ENCODE data around the gene SBK1.
"Not testable (repeated sequence)": the region's sequence is repeated elsewhere in the genome, so short reads cannot be mapped to it uniquely, and the experiment has no call there.

The SBK1 gene

DNA sequence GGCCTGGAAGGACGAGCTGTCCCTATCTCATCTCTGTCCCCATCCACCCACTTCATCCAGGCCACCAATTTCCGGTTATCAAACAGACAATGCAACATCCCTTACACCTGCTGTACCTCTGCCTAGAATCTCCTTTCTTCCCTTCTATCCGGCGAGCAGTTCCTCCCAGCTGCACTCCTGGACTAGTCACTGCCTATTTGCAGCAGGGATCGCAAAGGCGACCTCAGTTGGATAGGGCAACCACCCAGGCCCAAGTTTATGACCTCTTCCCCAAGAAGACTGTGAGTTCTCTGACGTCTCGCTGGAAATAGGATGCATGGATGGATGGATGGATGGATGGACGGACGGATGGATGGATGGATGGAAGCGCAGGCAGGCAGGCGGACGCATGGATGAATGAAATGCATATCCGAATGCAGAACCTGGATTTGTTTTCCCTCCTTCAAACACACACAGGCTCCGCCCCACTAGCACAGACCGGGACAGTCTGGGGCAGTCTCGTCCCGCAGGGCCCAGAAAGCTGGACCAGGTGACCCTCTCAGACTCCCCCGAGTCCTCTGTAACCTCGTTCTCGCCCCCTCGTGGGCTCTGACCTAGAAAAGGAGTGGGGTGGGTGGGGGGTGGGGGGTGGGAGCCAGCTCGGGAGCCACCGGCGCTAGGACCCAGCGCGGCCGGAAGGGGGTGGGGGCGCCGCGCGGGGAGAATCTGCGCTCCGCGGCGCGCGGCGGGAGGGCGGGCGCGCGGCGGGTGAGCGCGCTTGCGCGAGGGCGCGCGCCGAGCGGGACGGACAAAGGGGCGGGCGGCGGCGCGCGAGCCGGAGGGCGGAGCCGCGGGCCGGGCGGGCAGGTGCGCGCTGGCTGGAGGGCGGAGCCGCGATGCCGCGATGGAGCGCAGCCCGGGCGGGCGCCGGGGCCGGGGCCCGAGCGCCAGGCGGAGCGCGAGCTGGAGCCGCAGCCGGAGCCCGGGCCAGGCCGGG, at the start of gene SBK1:
Gene SBK1 (plus strand): TSS at position 875 of the 976 bp plus-strand sequence. CDS start 24,867 bp downstream, outside the sequence.
- H3K27ac ChIP-seq = peak within 1 kb of the TSS; percentile 80
- TF ChIP-seq ZFX (IDR thresholded peaks at IDR 0.05; ENCODE audit: borderline replicate concordance) = no peak
- TF ChIP-seq, protein P1, sequence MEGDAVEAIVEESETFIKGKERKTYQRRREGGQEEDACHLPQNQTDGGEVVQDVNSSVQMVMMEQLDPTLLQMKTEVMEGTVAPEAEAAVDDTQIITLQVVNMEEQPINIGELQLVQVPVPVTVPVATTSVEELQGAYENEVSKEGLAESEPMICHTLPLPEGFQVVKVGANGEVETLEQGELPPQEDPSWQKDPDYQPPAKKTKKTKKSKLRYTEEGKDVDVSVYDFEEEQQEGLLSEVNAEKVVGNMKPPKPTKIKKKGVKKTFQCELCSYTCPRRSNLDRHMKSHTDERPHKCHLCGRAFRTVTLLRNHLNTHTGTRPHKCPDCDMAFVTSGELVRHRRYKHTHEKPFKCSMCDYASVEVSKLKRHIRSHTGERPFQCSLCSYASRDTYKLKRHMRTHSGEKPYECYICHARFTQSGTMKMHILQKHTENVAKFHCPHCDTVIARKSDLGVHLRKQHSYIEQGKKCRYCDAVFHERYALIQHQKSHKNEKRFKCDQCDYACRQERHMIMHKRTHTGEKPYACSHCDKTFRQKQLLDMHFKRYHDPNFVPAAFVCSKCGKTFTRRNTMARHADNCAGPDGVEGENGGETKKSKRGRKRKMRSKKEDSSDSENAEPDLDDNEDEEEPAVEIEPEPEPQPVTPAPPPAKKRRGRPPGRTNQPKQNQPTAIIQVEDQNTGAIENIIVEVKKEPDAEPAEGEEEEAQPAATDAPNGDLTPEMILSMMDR (IDR thresholded peaks at IDR 0.05) = no peak

DNA sequence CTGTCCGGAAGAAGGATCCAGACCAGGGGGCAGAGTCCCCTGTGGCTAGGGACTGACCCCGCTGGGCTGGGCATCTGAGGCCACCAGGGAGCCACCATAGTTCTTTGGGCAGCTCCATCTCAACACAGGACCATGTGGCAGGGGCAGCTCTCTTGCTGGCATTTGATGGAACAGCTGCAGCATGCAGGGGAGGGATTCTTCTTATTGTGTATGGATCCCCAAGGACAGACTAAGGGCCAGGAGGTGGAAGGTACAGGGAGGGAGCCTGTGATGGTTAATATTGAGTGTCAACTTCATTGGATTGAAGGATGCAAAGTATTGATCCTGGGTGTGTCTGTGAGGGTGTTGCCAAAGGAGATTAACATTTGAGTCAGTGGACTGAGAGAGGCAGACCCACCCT, 42.8 kb upstream of the SBK1 start:
- not testable (repeated sequence) for H3K27ac ChIP-seq

DNA sequence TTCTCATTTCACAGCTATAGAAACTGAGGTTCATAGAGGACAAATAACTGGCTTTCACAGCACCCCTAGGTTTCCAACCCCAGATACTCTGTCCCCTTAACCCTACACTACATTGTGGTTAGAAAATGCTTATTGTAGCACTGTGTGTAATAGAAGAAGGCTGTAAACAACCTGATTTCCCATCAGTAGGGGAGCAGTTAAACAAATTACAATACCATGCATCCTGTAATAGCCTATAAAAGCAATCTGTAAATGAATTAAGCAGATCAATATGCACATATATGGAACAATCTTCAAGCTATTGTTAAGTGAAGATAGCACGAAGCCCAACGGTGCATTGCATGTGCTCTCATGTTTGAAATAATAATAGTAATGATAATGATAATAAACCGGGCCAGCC, 41.3 kb upstream of the SBK1 start:
- TF ChIP-seq, protein P1 (IDR thresholded peaks at IDR 0.05) = no peak
- no peak for TF ChIP-seq ZFX (IDR thresholded peaks at IDR 0.05; ENCODE audit: borderline replicate concordance)

DNA sequence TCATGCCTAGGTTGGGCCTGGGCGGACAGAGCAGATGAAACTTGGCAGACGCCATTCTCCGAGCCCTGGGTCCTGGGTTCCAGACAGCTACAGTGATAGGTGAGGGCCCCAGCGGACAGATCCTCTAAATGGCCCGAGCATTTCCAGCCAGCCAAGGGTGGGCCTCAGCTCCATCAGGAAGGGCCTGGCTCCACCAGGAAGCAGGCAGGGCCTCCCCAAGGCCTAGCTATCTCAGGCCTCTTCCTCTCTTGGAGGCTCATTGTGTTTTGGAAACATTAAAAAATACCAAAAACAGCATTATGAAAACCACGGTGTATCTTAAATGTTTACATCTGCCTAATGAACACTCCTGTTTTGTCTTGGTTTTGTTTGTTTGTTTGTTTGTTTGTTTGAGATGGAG, 38.2 kb upstream of the SBK1 start:
- H3K27ac ChIP-seq = no peak overlapping the region
- no peak for TF ChIP-seq ZFX (IDR thresholded peaks at IDR 0.05; ENCODE audit: borderline replicate concordance)
- TF ChIP-seq, protein P1 (IDR thresholded peaks at IDR 0.05) = no peak

More for the DNA sequence above, 41.3 kb upstream of the SBK1 start:
- no peak overlapping the region for H3K27ac ChIP-seq

DNA sequence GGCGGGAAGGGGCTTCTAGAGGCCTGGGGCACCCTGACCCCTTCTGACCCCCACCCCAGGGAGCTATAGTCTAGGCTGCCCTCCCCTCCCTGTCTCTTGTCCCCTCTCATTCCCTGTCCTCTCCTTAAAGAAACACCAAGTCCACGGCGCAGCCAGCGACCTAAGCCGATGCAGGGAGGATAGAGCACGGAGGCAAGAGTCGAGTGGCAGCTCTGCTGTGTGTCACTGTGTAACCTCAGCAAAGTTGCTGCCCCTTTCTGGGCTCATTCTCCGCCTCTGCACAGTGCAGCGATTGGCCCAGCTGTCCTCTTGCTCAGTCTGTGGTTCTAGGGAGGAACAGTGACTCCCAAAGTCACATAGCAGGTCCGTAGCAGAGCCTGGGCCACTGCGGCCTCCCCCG, 36.5 kb upstream of the SBK1 start:
- TF ChIP-seq, protein P1 (IDR thresholded peaks at IDR 0.05) = no peak
- TF ChIP-seq ZFX (IDR thresholded peaks at IDR 0.05; ENCODE audit: borderline replicate concordance) = no peak
- no peak overlapping the region for H3K27ac ChIP-seq

DNA sequence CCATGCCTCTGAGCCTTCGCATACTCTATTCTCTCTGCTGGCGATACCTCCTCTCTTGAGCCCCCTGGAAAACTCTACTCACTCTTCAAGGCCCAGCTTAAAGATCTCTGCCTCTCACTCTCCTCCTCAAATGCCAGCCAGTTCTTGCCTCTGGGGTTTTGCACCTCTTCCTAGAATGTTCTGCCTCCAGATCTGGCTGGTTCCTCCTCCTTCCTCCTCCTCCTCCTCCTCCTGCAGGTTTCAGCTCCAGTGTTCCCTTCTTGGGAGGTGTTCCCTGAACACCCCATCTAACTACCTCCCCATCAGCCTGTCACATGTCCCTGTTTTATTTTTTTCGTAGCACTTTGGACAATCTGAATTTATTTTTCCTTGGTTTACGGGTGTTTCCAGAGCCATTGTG, 35.1 kb upstream of the SBK1 start:
- TF ChIP-seq ZFX (IDR thresholded peaks at IDR 0.05; ENCODE audit: borderline replicate concordance) = no peak
- TF ChIP-seq, protein P1 (IDR thresholded peaks at IDR 0.05) = no peak

DNA sequence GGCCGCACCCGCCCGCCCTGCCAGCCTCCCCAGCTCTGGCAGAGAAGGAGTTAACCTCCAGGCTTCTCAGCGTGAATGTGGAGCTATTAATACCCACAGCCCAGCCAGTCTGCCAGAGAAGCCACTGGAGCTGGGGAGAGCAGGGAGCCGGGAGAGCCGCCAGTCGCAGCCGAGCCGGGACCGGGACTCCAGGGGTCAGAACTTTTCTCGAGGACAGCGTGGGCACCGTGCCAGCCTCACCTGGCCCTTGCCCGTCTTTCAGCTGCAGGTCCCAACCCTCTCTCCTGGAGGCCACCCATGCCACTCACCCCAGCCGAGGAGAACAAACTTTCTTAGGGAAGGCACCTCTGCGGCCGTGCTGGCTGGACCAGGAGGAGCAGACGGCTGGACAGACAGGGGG, 33.8 kb upstream of the SBK1 start:
- no peak overlapping the region for H3K27ac ChIP-seq
- no peak for TF ChIP-seq ZFX (IDR thresholded peaks at IDR 0.05; ENCODE audit: borderline replicate concordance)
- TF ChIP-seq, protein P1 (IDR thresholded peaks at IDR 0.05) = no peak

More for the DNA sequence above, 35.1 kb upstream of the SBK1 start:
- H3K27ac ChIP-seq = no peak overlapping the region

Measured in 22Rv1 (cell line).